Progenitor cell of endocrine pancreas (in vitro differentiated cells): ENCODE results near the gene TDO2. TPM values are rescaled to one million over a fixed set of nuclear protein-coding genes. Genes with fewer than 3 reads are reported as not detected.

Source experiments
- DNase-seq: peaks from one replicate; pipeline ENCODE4 v3.0.0; 2021; ENCODE audit warnings: low spot score; ENCODE audit not compliant: unreplicated experiment
- H3K27ac Mint-ChIP-seq: 2 replicates; pipeline ENCODE4 v1.8.0; 2021; ENCODE audit warnings: mild to moderate bottlenecking, moderate library complexity, mixed read lengths
- H3K27me3 Mint-ChIP-seq: 2 replicates; pipeline ENCODE4 v1.8.0; 2021; ENCODE audit warnings: mixed read lengths
- H3K36me3 Mint-ChIP-seq: 2 replicates; pipeline ENCODE4 v1.8.0; 2022; ENCODE audit warnings: mixed read lengths; ENCODE audit not compliant: insufficient read depth
- H3K4me1 Mint-ChIP-seq: 2 replicates; pipeline ENCODE4 v1.8.0; 2021; ENCODE audit warnings: low read depth, mixed read lengths
- H3K4me3 Mint-ChIP-seq: 2 replicates; pipeline ENCODE4 v1.8.0; 2021; ENCODE audit warnings: low read depth, mild to moderate bottlenecking, moderate library complexity, mixed read lengths
- H3K9me3 Mint-ChIP-seq: 2 replicates; pipeline ENCODE4 v1.8.0; 2021; ENCODE audit warnings: low read depth, mixed read lengths
- long read RNA-seq: library from polyadenylated mRNA; unstranded; transcript quantifications from one replicate; pipeline ENCODE4 v2.0.0, GENCODE V29; 2020
- total RNA-seq: library from RNA; stranded (reverse); gene quantifications from 2 replicates; pipeline ENCODE4 v1.2.1, GENCODE V29; 2021
- TF ChIP-seq, protein P1 (sequence below): fragments of 200-600 bp; sonication (generic); IDR thresholded peaks from one replicate; pipeline ENCODE4 v1.5.0; 2021; ENCODE audit warnings: antibody characterized with exemption, mild to moderate bottlenecking; ENCODE audit not compliant: unreplicated experiment

The TDO2 gene
- total RNA-seq = 0.46 and 1.00 TPM in 2 replicates
- long read RNA-seq = 0 reads

DNA sequence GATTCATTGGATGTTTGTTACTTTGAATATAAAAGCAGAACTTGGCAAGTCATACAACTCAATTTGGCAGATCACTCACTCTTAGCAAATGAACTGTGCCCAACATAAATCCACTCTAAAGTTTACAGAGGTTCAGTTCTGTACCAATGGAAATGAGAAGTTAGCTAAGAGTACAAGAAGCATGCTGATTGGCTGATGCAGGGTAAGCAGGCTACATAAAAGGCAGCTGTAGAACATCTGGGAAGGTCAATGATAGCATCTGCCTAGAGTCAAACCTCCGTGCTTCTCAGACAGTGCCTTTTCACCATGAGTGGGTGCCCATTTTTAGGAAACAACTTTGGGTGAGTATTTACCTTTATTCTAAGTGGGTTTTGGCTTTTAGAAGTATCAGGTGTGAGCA, at the start of gene TDO2:
TDO2 (plus strand) TSS at position 244 of the 400 bp plus-strand sequence; CDS start at position 307, 63 bp downstream.
- peak within 1 kb of the TSS; percentile 8 for H3K4me3 Mint-ChIP-seq
- no peak for DNase-seq
- peaks cover 11% of the 10 kb centered on the region for H3K4me1 Mint-ChIP-seq
- H3K9me3 Mint-ChIP-seq = no peaks in the 10 kb centered on the region
- H3K27ac Mint-ChIP-seq = no peak within 1 kb of the TSS
- no peaks in the 10 kb centered on the region for H3K36me3 Mint-ChIP-seq
- TF ChIP-seq, protein P1, sequence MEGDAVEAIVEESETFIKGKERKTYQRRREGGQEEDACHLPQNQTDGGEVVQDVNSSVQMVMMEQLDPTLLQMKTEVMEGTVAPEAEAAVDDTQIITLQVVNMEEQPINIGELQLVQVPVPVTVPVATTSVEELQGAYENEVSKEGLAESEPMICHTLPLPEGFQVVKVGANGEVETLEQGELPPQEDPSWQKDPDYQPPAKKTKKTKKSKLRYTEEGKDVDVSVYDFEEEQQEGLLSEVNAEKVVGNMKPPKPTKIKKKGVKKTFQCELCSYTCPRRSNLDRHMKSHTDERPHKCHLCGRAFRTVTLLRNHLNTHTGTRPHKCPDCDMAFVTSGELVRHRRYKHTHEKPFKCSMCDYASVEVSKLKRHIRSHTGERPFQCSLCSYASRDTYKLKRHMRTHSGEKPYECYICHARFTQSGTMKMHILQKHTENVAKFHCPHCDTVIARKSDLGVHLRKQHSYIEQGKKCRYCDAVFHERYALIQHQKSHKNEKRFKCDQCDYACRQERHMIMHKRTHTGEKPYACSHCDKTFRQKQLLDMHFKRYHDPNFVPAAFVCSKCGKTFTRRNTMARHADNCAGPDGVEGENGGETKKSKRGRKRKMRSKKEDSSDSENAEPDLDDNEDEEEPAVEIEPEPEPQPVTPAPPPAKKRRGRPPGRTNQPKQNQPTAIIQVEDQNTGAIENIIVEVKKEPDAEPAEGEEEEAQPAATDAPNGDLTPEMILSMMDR = no peak
- no peaks in the 10 kb centered on the region for H3K27me3 Mint-ChIP-seq

GRCh38 chr4:155854582-155855226, 48.8 kb upstream of the TDO2 start:
- Mint-ChIP-seq H3K27ac (no peak overlapping the region), H3K27me3 (no peaks in the 10 kb centered on the region), H3K36me3 (no peaks in the 10 kb centered on the region), H3K4me1 (peaks cover 5% of the 10 kb centered on the region), H3K9me3 (peaks cover 3% of the 10 kb centered on the region), H3K4me3 (no peak overlapping the region)
- TF ChIP-seq, protein P1 = no peak
- DNase-seq = no peak

DNA sequence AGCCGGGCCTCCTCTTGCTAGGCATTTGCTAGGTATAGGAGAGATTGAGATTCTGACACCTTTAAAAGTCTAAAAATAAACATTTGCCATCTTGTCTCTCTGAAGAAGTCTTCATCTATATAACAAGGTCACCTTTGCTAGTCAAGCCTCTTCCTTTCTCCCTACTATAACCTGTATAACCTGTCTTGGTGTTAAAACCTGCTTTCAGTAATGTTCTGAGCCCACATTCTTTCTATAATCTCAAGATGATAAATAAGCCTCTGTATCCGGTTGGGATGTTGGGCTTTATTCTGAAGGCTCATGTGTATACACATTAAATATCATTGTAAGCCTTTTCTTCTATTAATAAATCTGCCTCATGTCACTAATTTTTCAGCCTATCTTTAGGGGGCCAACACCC, 47.6 kb upstream of the TDO2 start:
- Mint-ChIP-seq H3K27me3 (no peaks in the 10 kb centered on the region), H3K9me3 (no peaks in the 10 kb centered on the region), H3K4me3 (no peak overlapping the region), H3K36me3 (no peaks in the 10 kb centered on the region), H3K4me1 (peaks cover 5% of the 10 kb centered on the region), H3K27ac (no peak overlapping the region)
- no peak for DNase-seq
- TF ChIP-seq, protein P1 = no peak

DNA sequence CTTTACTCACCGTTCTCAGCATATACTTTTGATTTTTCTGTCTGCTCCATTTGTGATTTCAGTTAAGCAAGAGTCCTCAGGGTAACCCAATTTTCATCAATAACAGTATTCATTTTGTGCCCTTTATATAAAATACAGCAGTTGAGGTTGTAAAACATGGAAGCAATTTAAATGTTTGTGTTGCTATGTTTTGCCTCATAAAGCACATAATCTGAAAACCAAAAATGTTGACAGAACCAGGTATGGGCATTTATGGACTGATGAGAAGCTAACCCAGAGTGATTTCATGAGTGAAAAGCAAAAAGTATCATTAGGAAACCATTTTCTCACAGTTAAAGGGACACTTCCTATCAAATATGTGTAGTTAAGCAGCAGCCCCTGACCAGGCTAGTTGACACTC, 37.3 kb upstream of the TDO2 start, which contains the start of gene ASIC5:
ASIC5 (minus strand) TSS at position 101 of the 400 bp plus-strand sequence; CDS start at position 50, 51 bp downstream.
- Mint-ChIP-seq H3K9me3 (peaks cover 15% of the 10 kb centered on the region), H3K36me3 (no peaks in the 10 kb centered on the region), H3K4me1 (no peaks in the 10 kb centered on the region), H3K4me3 (no peak within 1 kb of the TSS), H3K27ac (no peak within 1 kb of the TSS), H3K27me3 (no peaks in the 10 kb centered on the region)
- DNase-seq = no peak
- TF ChIP-seq, protein P1 = no peak

- DNase-seq = no peak
- H3K9me3 Mint-ChIP-seq = peaks cover 14% of the 10 kb centered on the region
- H3K4me3 Mint-ChIP-seq = no peak overlapping the region
- no peaks in the 10 kb centered on the region for H3K4me1 Mint-ChIP-seq
- no peak overlapping the region for H3K27ac Mint-ChIP-seq
- no peaks in the 10 kb centered on the region for H3K27me3 Mint-ChIP-seq
- TF ChIP-seq, protein P1 = no peak
- no peaks in the 10 kb centered on the region for H3K36me3 Mint-ChIP-seq
Measured at GRCh38 chr4:155875878-155876277, 27.6 kb upstream of the TDO2 start.
